Effector CD4-positive, alpha-beta T cell (primary cell): Measurements from ENCODE around the gene PDXP. TPM values are rescaled to one million over a fixed set of nuclear protein-coding genes. Genes with fewer than 3 reads are reported as not detected.
"Not testable (repeated sequence)": the region's sequence is repeated elsewhere in the genome, so short reads cannot be mapped to it uniquely, and the experiment has no call there.

Source experiments
- DNase-seq: peaks from one replicate; pipeline ENCODE4 v3.0.0-alpha.2; 2020
- total RNA-seq: gene quantifications from one replicate; lab custom pipeline; 2026; lab: John Stamatoyannopoulos, UW

Gene PDXP, protein sequence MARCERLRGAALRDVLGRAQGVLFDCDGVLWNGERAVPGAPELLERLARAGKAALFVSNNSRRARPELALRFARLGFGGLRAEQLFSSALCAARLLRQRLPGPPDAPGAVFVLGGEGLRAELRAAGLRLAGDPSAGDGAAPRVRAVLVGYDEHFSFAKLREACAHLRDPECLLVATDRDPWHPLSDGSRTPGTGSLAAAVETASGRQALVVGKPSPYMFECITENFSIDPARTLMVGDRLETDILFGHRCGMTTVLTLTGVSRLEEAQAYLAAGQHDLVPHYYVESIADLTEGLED
- total RNA-seq = not detected

DNA sequence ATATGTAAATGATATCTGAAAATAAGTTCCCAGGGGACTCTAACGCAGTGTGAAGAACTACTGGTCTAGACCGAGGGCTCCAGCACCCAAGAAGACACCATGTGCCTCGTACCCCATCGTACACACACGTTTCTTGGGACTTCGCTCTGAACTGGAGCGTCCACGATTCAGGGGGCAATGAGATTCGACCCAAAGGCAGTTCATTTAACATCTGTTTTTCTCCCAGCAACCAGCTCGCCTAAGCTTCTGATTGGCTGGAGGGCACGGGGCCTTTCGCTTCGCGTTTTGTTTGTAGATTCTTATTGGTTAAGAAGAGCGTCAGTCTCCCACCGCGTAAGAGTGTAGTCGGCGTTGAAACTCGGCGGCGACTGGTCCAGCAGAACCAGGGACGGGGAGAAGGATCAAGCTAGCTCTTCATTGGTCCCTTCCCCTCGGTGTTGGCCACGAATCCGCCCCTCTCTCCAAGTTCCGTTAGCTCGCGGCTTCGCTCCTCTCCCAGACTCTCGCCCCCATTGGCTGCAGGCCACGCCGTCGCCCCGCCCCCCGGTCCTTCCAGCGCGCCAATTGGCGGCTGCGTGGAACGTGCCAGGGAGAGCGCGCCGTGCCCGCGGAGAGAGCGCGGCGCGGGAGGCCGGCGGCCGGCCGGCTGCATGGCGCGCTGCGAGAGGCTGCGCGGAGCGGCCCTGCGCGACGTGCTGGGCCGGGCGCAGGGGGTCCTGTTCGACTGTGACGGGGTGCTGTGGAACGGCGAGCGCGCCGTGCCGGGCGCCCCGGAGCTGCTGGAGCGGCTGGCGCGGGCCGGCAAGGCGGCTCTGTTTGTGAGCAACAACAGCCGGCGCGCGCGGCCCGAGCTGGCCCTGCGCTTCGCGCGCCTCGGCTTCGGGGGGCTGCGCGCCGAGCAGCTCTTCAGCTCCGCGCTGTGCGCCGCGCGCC, at the start of gene PDXP:
PDXP (plus strand) TSS at position 591 of the 933 bp plus-strand sequence; CDS start at position 651, 60 bp downstream.
- DNase-seq = peak; percentile 95

DNA sequence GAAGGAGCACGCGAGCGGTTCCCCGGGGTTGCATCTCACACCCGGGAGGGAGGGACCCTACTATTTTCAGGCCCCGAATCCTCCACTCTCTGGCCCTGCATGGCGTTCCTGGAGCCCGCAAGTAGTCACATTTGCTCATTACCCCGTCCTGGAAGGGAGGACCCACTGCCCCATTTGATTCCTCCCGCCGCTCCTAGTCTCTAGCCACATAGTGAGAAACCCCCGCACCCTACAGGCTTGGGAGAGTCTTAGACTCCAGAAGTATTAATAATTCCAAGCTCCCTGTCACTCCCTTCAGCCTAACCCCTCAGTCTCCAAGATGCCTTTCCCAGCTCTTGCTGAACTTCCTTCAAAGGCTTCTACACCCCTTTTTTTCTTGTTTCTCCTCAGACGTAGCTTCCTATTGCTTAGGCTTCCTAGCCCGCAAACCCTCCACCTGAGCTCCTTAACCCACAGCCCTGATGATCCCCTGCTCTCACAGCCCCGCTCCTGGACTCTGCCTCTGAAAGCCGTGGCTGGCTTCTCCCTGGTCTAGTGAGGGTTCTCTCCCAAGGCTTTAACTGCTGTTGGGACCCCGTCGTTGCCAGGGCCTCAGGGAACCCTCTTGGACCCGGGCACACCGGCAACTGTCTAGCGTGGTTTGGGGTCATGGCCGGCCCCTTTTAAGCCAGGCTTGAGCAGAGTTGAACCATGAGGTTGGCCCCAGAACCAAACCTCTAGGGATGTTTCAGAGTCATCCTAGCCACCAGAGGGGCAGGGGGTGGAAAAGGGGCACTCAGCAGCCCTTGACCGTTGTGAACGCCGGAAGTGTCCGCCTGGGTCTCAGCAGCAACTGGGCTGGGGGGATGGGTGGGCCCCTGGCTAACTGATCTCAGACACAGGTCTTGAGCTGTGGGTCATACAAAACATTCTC, 49.0 kb upstream of the PDXP start:
- no peak for DNase-seq

DNA sequence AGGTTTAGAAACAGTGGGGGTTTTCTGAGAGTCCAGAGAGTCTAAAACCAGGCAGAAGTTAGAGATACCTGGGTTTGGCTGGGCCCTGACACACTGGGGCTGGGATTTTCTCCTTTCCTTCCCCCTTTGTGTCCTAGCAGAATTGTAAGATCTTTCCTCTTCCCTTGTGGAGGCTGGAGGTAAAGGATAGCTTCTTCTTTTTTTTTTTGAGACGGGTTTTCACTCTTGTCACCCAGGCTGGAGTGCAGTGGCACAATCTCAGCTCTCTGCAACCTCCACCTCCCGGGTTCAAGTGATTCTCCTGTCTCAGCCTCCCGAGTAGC, 48.4 kb upstream of the PDXP start:
- not testable (repeated sequence) for DNase-seq

DNA sequence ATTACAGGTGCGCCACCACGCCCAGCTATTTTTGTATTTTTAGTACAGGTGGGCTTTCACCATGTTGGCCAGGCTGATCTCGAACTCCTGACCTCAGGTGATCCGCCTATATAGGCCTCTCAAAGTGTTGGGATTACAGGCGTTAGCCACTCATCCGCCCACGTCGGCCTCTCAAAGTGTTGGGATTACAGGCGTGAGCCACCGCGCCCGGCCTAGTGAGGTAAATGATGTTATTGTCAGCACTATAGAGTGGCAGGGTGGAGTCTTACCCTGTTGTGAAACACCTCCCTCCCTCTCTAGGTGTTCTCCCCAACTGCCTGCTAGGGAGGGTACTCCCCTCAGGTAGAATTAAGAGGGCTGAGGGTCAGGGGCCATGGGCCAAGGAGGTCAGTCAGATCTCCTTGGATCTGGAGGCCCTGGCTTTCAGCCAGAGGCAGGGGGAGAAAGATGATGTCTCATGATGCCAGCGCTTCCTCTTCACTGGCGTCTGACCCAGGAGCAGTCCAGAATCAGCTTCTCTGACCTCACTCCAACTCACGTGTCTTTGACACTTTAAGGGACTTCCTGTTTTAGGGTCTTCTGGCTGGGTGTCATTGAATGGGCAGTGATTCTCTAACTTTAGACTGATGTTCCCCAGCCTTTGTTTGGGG, 47.9 kb upstream of the PDXP start:
- DNase-seq = no peak

DNA sequence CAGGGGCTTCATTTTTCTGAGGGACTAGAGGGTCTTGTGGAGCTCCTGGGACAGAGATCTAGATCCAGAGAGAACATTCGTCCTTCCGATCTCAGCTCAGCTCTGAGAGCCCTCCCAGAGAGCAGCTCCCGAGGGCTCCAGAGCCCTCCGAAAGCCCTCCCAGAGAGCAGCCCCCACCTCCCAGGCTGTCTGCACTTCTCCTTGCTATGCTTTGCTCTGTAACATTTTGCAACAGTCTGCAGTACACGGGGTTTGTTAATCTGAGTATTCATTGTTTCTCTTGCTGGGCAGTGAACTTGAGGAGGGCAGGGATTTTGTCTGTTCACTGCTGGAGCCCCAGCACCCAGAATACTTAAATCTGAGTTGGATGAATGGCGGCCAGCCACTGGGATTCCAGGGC, 47.3 kb upstream of the PDXP start:
- no peak for DNase-seq

DNA sequence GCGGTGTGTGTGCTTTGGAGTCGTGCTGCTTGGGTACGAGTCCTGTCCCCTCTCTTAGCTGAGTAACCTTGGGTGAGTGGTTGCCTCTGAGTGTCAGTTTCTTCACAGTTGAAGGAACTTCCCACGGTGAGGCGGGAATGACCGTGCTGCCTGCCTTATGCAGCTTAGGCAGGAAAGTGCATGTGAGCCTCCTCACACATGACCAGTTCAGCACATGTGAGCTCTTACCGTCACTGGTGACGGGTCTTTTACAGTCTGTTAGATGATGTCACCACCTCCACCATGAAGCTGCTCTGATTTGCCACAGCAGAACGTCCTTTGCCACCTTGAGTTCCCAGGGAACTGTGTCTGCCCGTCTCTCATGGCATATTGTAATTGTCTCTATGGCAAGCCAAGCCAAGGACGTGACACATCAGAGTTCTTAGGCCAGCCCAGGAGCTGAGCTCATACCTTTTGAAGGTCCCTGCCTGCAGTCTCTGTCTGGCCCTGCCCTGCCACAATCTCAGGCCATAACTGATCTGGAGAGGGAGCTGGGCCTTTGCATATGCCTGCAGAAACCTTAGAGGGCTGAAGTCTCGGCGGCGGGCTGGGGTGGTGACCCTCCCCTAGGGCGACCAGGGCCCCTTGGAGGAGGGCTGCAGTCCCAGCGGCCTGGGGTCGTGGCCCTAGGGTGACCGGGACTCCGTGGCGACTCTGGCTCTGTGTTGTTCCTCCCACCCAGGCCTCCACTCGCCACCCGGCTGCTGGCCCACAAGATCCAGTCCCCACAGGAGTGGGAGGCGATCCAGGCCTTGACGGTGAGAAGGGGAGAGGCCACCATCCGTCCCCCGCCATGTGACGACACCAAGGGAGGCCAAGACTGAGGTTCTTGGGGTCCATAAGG, 42.1 kb upstream of the PDXP start:
- DNase-seq = no peak

DNA sequence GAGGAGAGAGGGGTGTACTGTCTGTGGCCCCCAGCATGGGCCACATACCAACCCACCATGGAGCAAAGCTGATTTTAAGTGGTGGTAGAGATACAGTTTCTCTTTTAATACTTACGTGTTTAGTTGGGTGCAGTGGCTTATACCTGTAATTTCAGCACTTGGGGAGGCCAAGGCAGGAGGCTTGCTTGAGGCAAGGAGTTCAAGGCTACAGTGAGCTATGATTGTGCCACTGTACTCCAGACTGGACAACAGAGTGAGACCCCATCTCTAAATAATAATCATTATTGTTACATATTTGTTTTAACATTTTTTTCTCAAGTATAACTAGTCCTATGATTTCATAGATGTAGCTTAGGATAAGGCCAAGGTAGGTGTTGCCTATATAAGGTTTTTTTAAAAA, 41.1 kb upstream of the PDXP start:
- no peak for DNase-seq

DNA sequence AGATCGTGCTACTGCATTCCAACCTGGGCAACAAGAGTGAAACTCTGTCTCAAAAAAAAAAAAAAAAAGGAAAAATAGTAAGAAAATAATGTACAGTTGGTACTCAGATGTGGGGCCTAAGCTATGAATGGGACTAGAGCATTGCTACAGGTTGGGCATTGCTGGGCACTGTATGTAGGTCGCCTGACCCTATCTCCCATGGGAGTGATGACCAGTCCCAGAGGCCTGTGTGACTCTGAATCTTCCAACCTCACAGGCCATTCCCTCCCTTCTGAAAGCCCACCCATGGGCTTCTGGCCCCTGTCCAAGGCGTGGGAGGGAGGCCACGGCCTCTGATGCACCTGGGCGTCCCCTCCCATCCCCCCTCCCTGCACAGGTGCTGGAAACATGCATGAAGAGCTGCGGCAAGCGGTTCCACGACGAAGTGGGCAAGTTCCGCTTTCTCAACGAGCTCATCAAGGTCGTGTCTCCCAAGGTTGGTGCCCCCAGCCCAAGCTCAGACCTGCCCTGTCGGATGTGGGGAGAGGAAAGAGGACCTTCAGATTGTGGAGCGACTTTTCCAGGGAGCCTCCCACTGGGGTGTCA, 40.4 kb upstream of the PDXP start:
- DNase-seq = no peak

DNA sequence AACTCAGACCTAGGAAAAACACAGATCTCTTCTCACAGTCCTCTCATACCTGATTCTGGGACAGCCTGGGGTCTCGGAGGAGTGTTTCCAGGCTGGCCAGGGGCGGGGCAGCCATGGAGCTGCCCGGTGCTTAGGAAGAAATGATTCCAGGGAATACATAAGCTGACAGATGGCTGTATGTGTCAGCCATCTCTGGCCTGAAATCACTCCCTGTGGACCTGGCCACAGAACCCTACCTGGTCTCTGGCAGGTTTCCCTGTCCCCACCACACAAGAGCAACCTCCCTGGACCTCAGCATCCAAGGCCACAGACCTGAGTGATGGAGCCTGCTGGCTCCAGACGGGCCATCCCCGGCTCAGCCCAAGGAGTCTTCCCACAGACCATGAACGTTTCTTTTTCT, 39.8 kb upstream of the PDXP start:
- DNase-seq = no peak

DNA sequence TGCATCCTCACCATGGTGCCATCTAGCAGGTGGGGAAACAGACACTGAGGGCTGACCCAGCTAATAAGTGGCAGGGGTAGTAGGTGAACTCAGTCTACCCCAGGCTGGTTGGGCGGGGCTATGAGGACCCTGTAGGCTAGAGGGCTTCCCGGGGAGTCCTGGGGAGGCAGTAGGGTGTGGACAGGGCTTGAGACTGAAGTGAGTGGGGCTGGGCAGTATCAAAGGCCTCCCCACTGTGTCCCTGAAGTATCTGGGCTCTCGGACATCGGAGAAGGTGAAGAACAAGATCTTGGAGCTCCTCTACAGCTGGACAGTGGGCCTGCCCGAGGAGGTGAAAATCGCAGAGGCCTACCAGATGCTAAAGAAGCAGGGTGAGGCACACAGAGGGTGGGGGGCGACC, 38.5 kb upstream of the PDXP start:
- DNase-seq = no peak

DNA sequence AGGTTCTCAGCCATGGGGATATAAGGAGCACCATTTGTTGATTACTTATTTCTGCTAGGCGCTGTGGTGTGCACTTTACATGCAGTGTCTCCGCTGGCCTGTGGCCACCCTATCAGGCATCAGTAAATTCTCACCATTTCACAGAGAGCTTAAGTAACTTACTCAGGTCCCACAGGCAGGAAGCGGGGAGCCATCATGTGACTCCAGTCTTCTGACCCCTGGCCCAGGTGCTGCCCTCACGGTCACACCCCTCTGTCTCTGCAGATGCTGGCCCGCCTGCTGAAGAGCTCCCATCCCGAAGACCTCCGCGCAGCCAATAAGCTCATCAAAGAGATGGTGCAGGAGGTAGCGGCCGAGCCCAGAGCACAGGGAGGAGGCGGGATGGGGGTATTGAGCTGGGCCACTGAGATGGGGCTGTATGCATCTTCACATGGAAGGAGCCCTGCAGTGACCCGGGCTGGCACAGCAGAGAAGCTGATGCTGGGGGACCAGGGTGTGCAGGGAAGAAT, 37.1 kb upstream of the PDXP start:
- no peak for DNase-seq

DNA sequence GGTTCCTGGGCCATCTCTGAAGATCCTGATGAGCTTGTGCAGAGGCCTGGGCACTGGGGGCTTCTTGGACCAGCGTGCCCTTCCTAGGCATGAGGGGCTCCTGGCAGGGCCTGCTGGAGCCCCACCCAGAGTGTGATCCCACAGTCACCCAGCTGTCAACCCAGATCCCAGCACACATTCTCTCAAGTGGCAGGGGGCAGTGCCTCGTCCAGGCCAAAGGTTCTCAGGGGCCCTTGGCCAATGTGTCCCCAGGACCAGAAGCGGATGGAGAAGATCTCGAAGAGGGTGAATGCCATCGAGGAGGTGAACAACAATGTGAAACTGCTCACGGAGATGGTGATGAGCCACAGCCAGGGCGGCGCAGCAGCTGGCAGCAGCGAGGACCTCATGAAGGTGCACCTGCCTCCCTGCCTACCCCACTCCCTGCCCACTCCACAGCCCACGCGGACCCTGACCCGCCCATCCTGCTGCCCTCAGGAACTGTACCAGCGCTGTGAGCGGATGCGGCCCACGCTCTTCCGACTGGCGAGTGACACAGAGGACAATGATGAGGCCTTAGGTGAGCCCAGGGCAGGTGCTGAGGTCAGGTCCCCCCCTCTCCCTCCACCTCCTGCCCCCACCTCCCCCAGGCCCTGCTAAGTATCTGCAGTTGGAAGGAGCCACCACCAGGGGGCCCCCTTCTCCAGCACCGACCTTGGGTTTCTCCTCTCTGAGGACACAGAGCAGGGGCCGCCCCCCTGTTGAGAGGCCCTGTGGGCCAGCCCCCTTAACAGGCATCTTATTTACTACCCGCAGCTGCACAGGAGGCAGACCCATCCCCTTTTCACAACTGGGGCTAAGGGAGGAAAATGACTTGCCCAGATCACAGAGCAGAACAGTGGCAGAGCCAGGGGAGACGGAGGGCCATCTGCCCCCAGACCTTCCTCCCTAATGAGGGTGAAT, 35.2 kb upstream of the PDXP start:
- peak; percentile 67 for DNase-seq

DNA sequence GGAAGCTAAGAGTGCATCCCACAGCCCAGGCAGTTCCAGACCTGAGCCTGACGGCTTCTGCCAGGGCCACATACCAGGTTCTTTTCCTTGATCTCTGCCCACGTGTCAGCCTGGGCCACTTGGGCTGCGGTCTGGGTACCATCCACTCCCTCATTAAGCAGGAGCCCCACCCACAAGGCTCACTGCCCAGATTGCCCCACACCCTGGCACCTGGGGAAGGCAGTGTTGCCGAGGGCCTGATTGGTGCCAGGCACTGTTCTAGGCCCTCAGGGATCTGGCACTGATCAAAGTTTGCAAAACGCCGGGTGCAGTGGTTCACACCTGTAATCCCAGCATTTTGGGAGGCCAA, 34.5 kb upstream of the PDXP start:
- no peak for DNase-seq

DNA sequence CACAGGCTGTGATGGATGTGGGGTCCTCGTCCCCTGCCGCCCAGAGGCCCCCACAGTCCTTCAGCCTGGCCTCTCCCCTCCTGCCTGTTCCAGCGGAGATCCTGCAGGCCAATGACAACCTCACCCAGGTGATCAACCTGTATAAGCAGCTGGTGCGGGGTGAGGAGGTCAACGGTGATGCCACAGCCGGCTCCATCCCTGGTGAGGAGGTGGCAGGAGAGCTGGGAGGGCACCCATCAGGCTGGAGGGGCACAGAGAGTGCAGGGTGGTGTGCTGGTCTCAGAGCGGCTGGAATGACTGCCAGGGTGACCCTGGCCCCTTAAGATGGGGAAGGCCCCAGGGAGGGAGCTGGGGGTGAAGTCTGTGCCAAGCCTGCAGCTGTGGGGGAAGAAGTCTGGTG, 33.6 kb upstream of the PDXP start:
- DNase-seq = no peak

DNA sequence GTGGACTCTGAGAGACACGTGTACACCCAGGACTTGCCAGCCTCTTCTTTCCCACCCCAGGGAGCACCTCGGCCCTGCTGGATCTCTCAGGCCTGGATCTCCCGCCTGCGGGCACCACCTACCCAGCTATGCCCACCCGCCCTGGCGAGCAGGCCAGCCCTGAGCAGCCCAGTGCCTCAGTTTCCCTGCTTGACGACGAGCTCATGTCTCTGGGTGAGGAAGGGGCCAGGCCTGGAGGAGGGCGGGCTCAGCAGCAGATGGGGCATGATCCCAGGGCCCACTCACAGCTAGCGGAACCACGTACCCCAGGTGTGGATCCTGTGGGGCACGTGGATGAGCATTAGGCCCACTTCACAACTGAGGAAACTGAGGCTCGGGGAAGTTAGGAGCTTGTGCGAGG, 32.8 kb upstream of the PDXP start:
- no peak for DNase-seq

DNA sequence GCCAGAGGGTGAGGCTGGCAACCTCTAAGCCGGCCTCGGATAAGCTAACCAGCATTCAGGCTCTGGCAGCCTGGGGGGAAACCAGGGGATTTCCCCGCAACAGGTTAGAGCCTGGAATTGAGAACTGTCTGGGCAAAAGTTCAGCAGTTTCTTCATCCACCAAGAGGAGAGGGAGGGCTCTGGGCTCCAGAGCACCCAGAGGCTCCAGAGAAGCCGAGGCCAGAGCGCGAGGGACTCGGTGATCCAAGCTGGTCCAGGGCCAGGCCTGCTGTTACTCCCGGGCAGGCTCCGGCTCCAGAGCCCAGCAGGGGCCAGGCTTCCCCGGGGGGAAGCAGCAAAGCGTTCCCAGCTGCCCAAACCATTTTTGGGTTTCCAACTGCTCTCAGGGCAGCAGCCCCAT, 32.4 kb upstream of the PDXP start:
- DNase-seq = no peak

DNA sequence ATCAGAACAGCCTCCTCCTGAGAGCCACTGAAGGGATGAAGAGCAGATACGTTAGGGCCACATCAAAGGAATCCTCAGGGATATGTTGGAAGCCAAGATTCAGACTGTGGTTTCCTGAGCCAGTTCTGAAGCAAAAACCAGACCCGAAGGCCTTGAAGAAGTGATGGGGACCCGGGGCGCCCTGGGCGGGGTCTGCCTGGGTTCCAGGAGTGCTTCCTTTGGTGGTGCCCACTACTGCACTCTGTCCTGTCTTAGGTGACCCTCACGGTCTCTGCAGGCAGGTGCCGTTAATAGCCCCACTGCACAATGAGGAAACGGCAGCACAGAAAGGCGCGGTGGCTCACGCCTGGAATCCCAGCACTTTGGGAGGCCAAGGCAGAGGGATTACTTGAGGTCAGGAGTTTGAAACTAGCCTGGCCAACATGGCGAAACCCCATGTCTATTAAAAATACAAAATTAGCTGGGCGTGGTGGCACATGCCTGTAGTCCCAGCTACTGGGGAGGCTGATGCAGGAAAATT, 31.9 kb upstream of the PDXP start:
- DNase-seq = no peak

DNA sequence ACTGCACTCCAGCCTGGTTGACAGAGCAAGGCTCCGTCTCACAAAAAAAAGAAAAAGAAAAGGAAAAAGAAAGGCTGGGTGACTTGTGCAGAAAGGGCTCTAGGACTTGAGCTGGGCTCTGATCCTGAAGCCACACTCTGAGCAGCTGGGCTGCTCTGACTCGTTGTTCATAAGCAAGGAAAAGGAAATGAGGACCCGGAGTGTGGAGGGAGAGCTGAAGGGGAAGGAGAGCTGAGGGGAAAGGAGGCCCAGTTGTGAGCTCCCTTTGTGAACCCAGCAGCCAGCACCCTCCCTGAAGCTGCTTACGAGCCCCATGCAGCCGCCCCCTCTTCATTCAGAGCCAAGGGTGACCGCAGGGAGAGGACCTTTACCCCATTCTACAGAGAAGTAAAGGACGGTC, 31.4 kb upstream of the PDXP start:
- DNase-seq = no peak

DNA sequence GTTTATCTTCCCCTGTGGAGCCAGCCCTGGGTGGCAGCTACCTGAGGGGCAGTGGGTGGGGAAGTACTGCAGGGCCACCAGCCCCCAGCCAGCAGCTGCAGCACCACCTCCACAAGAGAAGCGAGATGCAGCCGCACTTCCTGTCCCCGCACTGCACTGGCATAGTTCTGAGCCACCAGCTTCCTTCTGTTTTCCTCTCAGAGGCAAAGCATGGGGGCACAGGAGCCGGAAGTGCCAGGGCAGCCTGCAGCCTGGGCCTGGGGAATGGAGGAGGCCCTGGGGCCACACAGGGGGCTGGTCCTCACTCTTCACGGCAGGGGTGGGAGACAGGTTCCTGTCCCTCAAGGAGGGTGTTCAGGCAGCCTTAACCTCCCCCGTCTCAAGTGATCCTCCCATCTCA, 31.0 kb upstream of the PDXP start:
- DNase-seq = peak; percentile 39

DNA sequence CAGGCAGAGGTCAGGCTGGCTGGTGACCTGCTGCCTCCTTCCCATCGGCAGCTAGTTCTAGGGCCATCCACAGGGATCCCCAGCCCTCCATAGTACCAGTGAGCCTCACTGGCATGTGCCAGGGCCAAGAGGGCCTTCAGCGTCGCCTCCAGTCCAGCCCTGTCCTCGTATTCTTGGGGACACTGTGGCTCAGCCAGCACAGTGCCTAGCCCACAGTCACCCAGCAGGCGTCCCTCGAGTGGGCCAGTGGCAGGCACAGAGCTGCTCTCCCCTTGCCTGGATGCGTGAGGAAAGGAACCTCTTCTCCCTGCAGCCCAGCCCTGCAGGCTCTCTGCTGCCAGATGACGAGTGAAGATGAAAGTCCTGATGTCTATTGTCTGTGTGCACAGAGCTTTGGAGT, 29.7 kb upstream of the PDXP start:
- DNase-seq = no peak
